ENCODE results near the gene RYR2.

RYR2 gene

GRCh38 chr1:237457573-237457972 lies 415.6 kb downstream of the RYR2 start:
- no peak overlapping the region for H3K4me3 ChIP-seq (ENCODE audit: low read length)
- DNase-seq (ENCODE audit: low read depth, low spot score), result no peak

DNA sequence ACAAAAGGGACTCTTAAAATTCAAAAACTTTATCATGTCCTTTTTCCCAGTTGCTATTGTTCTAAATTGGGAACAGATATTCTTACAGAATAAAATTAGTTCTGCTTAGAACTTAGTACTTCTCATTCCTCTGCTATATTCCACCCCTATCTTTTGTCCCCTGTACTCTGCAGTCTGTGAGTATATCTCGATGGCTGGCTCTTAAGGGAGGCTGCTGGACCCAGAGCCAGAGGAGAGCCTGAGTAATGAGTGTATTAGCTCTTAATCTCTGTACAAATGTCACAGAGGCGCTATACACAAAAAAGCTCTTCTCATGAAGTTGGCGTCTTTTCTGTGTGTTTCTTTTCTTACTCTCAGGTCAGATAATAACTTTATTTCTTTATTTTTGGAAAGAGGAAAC lies 425.3 kb downstream of the RYR2 start:
- no peak for DNase-seq (ENCODE audit: low read depth, low spot score)
- no peak overlapping the region for H3K4me3 ChIP-seq (ENCODE audit: low read length)

- H3K4me3 ChIP-seq (ENCODE audit: low read length), result no peak overlapping the region
- DNase-seq (ENCODE audit: low read depth, low spot score), result peak; percentile 20
Measured at GRCh38 chr1:237470712-237471338, 428.8 kb downstream of the RYR2 start.

- H3K4me3 ChIP-seq (ENCODE audit: low read length), result no peak overlapping the region
- no peak for DNase-seq (ENCODE audit: low read depth, low spot score)
Measured at GRCh38 chr1:237471377-237471776, 429.4 kb downstream of the RYR2 start.

DNA sequence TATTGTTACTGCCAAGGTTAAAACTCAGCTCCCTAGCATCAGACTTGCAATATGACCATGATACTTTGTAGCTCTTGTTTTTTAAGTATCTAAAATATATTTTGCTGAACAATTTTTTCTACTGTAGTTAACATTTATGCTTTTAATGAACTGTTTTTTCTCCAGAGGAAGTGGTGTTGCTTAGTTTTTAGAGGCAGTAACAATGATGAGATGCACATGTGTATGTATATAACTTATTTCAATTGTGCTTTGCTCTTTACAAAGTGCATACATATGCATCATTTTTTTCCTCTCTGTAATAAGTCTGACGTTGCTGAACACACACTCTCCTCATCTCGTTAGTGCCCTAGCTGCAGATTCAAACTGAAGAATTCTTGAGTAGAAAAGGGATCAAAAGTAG lies 430.0 kb downstream of the RYR2 start:
- H3K4me3 ChIP-seq (ENCODE audit: low read length), result no peak overlapping the region
- DNase-seq (ENCODE audit: low read depth, low spot score), result no peak

DNA sequence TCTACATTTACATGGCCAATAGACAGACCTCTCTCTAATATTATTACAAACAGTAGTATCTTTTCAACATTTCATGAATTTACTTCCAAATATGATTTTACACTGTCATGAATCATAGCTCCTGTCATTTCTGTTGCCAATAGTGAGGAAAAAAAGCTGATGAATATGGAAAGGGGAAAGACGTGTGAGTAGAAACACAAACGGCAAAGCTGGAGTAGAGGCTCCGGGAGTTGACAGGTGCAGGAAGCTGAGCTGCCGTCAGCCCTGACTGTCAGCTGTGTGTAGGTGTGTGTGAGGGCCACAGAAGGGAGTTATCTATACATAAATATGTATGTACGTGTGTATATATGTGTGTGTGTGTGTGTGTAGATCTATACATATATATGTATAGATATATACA lies 431.9 kb downstream of the RYR2 start:
- no peak overlapping the region for H3K4me3 ChIP-seq (ENCODE audit: low read length)
- DNase-seq (ENCODE audit: low read depth, low spot score), result no peak

- no peak overlapping the region for H3K4me3 ChIP-seq (ENCODE audit: low read length)
- no peak for DNase-seq (ENCODE audit: low read depth, low spot score)
Measured at GRCh38 chr1:237478082-237478481, 436.1 kb downstream of the RYR2 start.

- no peak for DNase-seq (ENCODE audit: low read depth, low spot score)
- H3K4me3 ChIP-seq (ENCODE audit: low read length), result no peak overlapping the region
Measured at GRCh38 chr1:237478842-237479241, 436.9 kb downstream of the RYR2 start.

DNA sequence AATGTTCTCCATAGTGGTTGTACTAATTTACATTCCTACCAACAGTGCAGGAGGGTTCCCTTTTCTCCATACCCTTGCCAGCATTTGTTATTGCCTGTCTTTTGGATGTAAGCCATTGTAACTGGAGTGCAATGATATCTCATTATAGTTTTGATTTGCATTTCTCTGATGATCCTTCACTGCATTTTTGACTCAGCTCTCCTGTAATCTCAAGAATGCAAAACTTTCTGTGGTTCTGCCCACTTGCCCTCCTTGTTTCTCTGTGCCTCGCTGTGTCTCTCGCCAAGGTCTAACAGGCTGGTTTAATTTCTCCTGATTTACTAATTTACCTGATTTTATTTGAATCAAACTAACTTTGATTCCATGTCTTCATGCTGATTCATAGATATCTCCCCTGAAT lies 440.8 kb downstream of the RYR2 start:
- DNase-seq (ENCODE audit: low read depth, low spot score), result no peak
- H3K4me3 ChIP-seq (ENCODE audit: low read length), result no peak overlapping the region

DNA sequence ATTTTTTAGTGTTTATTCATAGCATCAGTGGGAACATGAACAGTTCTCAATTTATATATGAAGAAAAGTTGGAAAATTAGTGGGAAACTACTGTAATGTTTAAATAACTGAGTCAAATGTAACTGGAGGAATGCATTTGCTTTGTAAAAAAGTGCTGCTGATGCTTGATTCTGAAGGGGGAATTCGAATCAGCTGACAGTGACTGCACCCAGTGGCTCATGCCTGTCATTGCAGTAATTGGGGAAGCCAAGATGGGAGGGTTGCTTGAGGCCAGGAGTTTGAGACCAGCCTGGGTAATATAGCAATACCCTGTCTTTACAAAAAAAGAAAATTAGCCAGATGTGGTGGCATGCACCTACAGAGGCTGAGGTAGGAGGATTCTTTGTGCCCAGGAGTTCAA lies 450.4 kb downstream of the RYR2 start:
- H3K4me3 ChIP-seq (ENCODE audit: low read length), result no peak overlapping the region
- no peak for DNase-seq (ENCODE audit: low read depth, low spot score)

GRCh38 chr1:237500566-237500965 lies 458.6 kb downstream of the RYR2 start:
- DNase-seq (ENCODE audit: low read depth, low spot score), result no peak
- no peak overlapping the region for H3K4me3 ChIP-seq (ENCODE audit: low read length)

DNA sequence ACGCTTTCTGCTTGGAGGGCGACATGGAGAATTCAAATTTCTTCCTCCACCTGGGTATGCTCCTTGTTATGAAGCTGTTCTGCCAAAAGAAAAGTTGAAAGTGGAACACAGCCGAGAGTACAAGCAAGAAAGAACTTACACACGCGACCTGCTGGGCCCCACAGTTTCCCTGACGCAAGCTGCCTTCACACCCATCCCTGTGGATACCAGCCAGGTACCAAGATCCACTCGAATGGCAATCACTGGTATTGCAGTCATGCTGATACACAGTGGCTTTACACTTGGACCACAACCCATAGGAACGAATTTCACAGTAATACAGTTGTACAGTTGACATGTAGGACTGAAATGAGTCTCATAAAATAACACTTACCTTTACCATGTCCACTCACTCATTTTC lies 461.3 kb downstream of the RYR2 start:
- H3K4me3 ChIP-seq (ENCODE audit: low read length), result no peak overlapping the region
- DNase-seq (ENCODE audit: low read depth, low spot score), result no peak

- no peak overlapping the region for H3K4me3 ChIP-seq (ENCODE audit: low read length)
Measured at GRCh38 chr1:237507005-237507404, 465.0 kb downstream of the RYR2 start.

GRCh38 chr1:237509748-237510147 lies 467.8 kb downstream of the RYR2 start:
- H3K4me3 ChIP-seq (ENCODE audit: low read length), result no peak overlapping the region

More at GRCh38 chr1:237507005-237507404, 465.0 kb downstream of the RYR2 start:
- no peak for DNase-seq (ENCODE audit: low read depth, low spot score)

DNA sequence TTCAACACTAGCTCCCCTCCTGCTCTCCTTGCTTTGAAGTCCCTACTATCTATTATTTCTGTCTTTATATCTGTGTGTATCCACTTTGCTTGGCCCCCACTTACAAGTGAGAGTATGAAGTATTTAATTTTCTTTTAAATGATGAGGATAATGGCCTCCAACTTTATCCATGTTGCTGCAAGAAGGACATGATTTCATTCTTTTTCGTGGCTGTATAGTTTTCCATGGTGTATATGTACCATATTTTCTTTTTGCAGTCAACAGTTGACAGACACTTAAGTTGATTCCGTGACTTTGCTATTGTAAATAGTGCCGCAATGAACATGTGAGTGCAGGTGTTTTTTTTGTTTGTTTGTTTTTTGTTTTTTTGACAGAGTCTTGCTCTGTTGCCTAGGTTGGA lies 483.1 kb downstream of the RYR2 start:
- DNase-seq (ENCODE audit: low read depth, low spot score), result no peak
- no peak overlapping the region for H3K4me3 ChIP-seq (ENCODE audit: low read length)

More at GRCh38 chr1:237509748-237510147, 467.8 kb downstream of the RYR2 start:
- no peak for DNase-seq (ENCODE audit: low read depth, low spot score)

DNA sequence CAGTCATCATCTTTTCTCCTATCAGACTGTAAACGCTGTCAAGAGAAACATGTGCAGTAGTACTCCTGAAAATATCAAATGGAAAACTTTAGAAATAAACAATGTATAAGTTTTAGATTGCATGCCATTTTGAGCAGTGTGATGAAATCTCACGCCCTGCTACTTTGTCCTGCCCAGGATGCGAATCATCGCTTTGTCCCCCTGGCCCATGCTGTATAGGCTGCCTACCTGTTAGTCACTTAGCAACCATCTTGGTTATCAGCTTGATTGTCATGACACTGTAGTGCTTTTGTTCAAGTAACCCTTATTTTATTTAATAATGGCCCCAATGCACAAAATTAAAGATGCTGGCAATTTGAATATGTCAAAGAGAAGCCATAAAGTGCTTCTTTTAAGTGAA lies 485.8 kb downstream of the RYR2 start:
- H3K4me3 ChIP-seq (ENCODE audit: low read length), result no peak overlapping the region
- DNase-seq (ENCODE audit: low read depth, low spot score), result no peak

DNA sequence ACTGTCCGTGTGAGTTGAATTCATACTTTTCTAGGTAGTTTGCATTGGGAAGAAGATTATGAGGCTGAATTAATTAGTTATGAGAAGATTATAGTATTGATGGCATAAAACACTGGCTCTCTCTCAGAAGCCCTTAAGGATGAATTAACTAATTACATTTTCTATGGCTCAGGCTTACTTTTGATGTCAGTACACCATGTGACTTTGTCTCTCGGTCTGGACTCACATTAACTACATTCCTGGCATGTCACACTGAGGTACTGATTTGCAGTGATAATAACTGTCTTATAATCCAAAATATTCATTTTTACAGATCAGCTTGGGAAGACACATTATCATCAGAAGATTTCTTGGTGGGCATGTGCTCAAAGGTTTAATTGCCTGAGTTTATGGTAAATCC lies 486.6 kb downstream of the RYR2 start:
- no peak overlapping the region for H3K4me3 ChIP-seq (ENCODE audit: low read length)
- DNase-seq (ENCODE audit: low read depth, low spot score), result no peak

- no peak for DNase-seq (ENCODE audit: low read depth, low spot score)
- no peak overlapping the region for H3K4me3 ChIP-seq (ENCODE audit: low read length)
Measured at GRCh38 chr1:237539055-237539454, 497.1 kb downstream of the RYR2 start.

- H3K4me3 ChIP-seq (ENCODE audit: low read length), result no peak overlapping the region
- DNase-seq (ENCODE audit: low read depth, low spot score), result no peak
Measured at GRCh38 chr1:237542525-237543418, 500.8 kb downstream of the RYR2 start.

GRCh38 chr1:237553078-237553477 lies 511.1 kb downstream of the RYR2 start:
- DNase-seq (ENCODE audit: low read depth, low spot score), result no peak
- H3K4me3 ChIP-seq (ENCODE audit: low read length), result no peak overlapping the region

DNA sequence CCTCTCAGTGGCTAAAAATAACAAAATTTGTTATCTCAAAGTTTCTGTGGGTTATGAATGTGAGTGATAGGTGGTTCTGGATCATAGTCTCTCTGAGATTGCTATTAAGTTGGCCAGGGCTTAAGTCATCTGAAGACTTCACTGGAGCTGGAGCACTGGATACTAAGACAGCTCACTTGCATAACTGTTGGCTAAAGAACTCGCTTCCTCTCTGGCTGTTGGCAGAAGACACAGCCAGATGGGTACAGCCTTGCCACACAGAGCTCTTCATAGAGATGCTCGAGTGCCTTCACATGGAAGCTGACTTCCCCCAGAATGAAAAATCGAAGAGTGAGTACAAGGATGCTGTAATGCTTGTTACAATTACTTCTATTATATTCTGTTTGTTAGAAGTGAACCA lies 514.9 kb downstream of the RYR2 start:
- no peak for DNase-seq (ENCODE audit: low read depth, low spot score)

More for the DNA sequence above, 514.9 kb downstream of the RYR2 start:
- H3K4me3 ChIP-seq (ENCODE audit: low read length), result no peak overlapping the region

All from Jurkat, Clone E6-1 (cell line).